Left ventricle myocardium inferior (tissue), 1 donor: ENCODE data around the gene PATZ1. TPM values are rescaled to one million over a fixed set of nuclear protein-coding genes. Genes with fewer than 3 reads are reported as not detected.
A peak's percentile ranks its signal among the peaks of the same experiment; 100 is the strongest.

Experiments used
- DNase-seq: peaks from one replicate; pipeline ENCODE4 v3.0.0-alpha.2; 2020
- H3K27ac ChIP-seq: fragments of 200-600 bp; replicated peaks from 2 replicates; pipeline ENCODE4 v1.8.0; 2021
- H3K27me3 ChIP-seq: fragments of 200-600 bp; 2 replicates; pipeline ENCODE4 v1.8.0; 2021; ENCODE audit warnings: low read depth
- H3K36me3 ChIP-seq: fragments of 200-600 bp; 2 replicates; pipeline ENCODE4 v1.8.0; 2021
- H3K4me1 ChIP-seq: fragments of 200-600 bp; 2 replicates; pipeline ENCODE4 v1.8.0; 2021
- H3K4me3 ChIP-seq: fragments of 200-600 bp; 2 replicates; pipeline ENCODE4 v1.8.0; 2021; ENCODE audit warnings: mild to moderate bottlenecking, moderate library complexity
- H3K9me3 ChIP-seq: fragments of 200-600 bp; replicated peaks from 2 replicates; pipeline ENCODE4 v1.8.0; 2021
- CTCF ChIP-seq: fragments of 200-600 bp; IDR thresholded peaks from 2 replicates; pipeline ENCODE4 v1.8.0; 2021; ENCODE audit warnings: antibody characterized with exemption, mild to moderate bottlenecking, borderline replicate concordance
- intact Hi-C: fragments of 100-400 bp; cut with micrococcal nuclease; formaldehyde crosslinking; loops from one replicate; pipeline ENCODE4 v1.11.0; 2022
- total RNA-seq: library from RNA; stranded (reverse); fragmentation: NEBNext Ultra II Directional; extraction: Animal tissue kit (Norgen Biotek cat#: 25700); gene quantifications from one replicate; pipeline ENCODE4 v1.2.1, GENCODE V29; 2021
- donor health status: DM: no; HTN: yes; CAD: no; lungs with severe emphysema.

The PATZ1 gene
- total RNA-seq, 1 donor from 2014 or later: 13.2 TPM

- DNase-seq: no peak
- H3K36me3 ChIP-seq: peaks cover 49% of the 10 kb centered on the region
- H3K9me3 ChIP-seq: no peaks in the 10 kb centered on the region
- H3K4me3 ChIP-seq: peak overlapping the region; percentile 85
- TF ChIP-seq CTCF: no peak
- peaks cover 84% of the 10 kb centered on the region for H3K4me1 ChIP-seq
- intact Hi-C loops: no loop called here
- H3K27ac ChIP-seq: peak overlapping the region; percentile 96
- H3K27me3 ChIP-seq: no peaks in the 10 kb centered on the region
Measured at GRCh38 chr22:31342389-31343140, 3.6 kb downstream of the PATZ1 start.

GRCh38 chr22:31341386-31342088 is 4.6 kb downstream of the PATZ1 start:
- Histone ChIP-seq H3K27ac (no peak overlapping the region), H3K4me1 (peaks cover 74% of the 10 kb centered on the region), H3K27me3 (no peaks in the 10 kb centered on the region), H3K4me3 (no peak overlapping the region), H3K36me3 (peaks cover 56% of the 10 kb centered on the region), H3K9me3 (no peaks in the 10 kb centered on the region)
- intact Hi-C loops: no loop called here
- DNase-seq: no peak
- TF ChIP-seq CTCF: no peak

- intact Hi-C loops: no loop called here
- Histone ChIP-seq H3K9me3 (no peaks in the 10 kb centered on the region), H3K4me3 (no peak overlapping the region), H3K4me1 (peaks cover 74% of the 10 kb centered on the region), H3K27me3 (no peaks in the 10 kb centered on the region), H3K36me3 (peaks cover 59% of the 10 kb centered on the region), H3K27ac (no peak overlapping the region)
- TF ChIP-seq CTCF: no peak
- no peak for DNase-seq
Measured at GRCh38 chr22:31340765-31341247, 5.3 kb downstream of the PATZ1 start.

GRCh38 chr22:31340360-31340759 is 5.8 kb downstream of the PATZ1 start:
- Histone ChIP-seq H3K4me3 (no peak overlapping the region), H3K27ac (no peak overlapping the region), H3K4me1 (peaks cover 70% of the 10 kb centered on the region), H3K9me3 (no peaks in the 10 kb centered on the region), H3K36me3 (peaks cover 63% of the 10 kb centered on the region), H3K27me3 (no peaks in the 10 kb centered on the region)
- intact Hi-C loops: no loop called here
- no peak for DNase-seq
- TF ChIP-seq CTCF: no peak

- Histone ChIP-seq H3K4me3 (no peak overlapping the region), H3K4me1 (peaks cover 61% of the 10 kb centered on the region), H3K9me3 (no peaks in the 10 kb centered on the region), H3K36me3 (peaks cover 69% of the 10 kb centered on the region), H3K27ac (no peak overlapping the region), H3K27me3 (no peaks in the 10 kb centered on the region)
- no peak for DNase-seq
- intact Hi-C loops: no loop called here
- no peak for TF ChIP-seq CTCF
Measured at GRCh38 chr22:31339148-31339832, 6.9 kb downstream of the PATZ1 start.
